HG02642 (cell line): ENCODE results near the gene GPR21.

Experiments
- ATAC-seq: cut with Tn5 transposase; IDR thresholded peaks from one replicate; pipeline ENCODE4 v1.9.1; 2021; ENCODE audit warnings: mild to moderate bottlenecking; ENCODE audit not compliant: unreplicated experiment, poor library complexity

The GPR21 gene

GRCh38 chr9:123031963-123032362, 1.5 kb upstream of the GPR21 start:
- ATAC-seq: no peak

DNA sequence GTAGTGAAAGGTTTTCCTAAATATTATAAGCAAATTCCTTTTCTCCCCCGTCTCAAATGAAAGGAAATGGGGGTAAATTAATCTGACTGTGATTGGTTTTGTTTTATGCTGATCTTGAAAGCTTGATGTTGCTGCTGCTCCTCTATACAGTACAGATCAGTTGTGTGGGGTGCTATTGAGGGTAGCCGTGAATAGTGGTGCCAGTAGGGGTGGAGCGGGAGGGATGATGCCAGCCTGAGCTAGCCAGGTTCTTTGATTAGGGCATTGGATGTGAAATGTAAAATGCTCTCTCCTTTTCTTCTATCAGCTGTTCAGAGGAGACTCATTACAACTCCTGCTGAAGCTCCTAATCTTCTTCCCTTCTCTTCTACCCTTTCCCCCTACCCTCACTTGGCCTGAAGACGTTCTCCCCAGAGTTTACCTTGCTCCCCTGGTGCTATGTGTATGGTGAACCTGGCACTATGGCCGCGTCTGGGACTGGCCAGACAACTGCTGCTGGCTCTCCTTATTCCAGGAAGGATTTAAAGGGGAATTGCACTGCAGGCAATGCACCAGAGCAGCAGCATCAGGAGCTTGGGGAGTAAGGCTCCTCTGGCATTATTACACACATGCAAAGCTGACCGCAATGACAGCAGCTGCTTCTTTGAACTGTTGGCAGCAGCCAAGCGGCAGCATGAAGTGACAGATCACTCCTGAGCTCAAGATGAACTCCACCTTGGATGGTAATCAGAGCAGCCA, 566 bp downstream of the GPR21 start:
- no peak for ATAC-seq

- no peak for ATAC-seq
Measured at GRCh38 chr9:123034881-123035510, 1.5 kb downstream of the GPR21 start.

DNA sequence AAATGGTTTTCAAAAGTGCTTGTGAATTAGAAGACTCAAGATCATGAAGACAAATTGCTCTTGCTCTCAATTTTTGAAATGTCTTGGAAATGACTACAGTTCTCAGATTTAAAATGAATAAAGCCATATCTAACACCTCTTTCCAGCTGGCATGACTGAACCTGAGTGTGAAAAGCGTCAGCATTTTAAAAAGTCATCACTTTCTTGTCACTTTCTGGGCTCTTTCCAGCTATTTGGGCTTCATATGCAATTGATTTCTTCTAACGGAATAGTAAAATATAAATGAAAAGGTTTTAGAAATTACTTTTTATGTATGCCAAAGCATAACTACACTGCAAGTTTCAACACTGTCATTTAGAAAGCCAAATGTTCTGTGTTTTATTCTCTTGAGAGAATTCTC, 2.3 kb downstream of the GPR21 start:
- no peak for ATAC-seq

- no peak for ATAC-seq
Measured at GRCh38 chr9:123036893-123037545, 3.6 kb downstream of the GPR21 start.

GRCh38 chr9:123039617-123040219, 6.3 kb downstream of the GPR21 start:
- no peak for ATAC-seq

DNA sequence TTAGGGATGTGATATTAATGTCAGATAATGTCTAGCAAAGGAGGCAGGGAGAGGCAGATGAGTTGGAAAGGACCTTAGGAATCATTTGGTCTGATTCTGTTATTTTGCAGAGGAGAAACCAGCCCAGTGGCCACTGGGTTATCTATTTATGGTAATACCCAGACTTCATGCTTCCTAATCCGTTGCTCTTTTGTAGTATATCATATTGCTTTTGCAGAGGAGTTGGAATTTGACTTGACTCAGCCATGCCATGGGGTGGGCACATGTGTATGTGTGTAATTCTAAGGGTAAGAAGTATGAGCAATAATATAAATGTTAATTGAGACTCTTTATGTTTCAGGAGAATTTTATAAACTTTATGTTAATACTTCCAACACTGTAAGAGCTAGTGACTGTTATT, 7.3 kb downstream of the GPR21 start:
- no peak for ATAC-seq

- no peak for ATAC-seq
Measured at GRCh38 chr9:123041489-123041888, 8.0 kb downstream of the GPR21 start.

- ATAC-seq: no peak
Measured at GRCh38 chr9:123043081-123043939, 9.8 kb downstream of the GPR21 start.

GRCh38 chr9:123044586-123044985, 11.1 kb downstream of the GPR21 start:
- no peak for ATAC-seq

DNA sequence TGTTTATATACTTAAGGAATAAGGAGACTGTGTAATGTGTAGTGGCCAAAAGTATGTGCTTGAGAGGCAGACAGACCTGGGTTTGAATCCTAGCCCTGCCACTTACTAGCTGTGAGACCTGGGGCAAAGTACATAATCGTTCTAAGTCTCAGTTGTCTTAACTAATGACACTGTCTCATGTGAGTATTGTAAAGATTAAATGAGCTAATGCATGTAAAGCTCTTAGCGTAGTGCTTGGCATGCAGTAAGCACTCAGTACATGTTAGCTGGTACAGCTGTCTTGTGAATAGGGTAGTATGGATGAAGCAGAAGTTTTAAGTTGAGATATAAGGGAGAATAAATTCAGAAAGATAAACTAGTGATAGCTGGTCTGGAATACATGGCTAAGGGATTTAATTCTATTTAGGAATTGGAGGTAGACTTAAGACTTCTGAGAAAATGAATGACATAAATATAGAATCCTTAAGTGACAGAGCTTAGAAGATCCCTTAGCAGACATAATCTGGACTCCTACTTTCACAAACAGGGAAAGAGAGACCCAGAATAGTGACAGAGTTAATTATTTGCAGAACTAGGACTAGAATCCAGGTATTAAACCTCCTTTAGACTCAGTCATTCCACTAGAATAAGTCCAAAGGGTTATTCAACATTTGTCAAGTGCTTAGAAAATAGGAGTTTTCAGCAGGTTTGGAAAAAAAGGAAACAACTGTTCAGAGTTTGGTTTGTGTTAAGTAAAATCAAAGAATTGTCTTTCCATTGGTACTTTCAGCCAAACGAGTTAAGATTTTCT, 13.1 kb downstream of the GPR21 start:
- ATAC-seq: no peak

- ATAC-seq: no peak
Measured at GRCh38 chr9:123048748-123049147, 15.3 kb downstream of the GPR21 start.

DNA sequence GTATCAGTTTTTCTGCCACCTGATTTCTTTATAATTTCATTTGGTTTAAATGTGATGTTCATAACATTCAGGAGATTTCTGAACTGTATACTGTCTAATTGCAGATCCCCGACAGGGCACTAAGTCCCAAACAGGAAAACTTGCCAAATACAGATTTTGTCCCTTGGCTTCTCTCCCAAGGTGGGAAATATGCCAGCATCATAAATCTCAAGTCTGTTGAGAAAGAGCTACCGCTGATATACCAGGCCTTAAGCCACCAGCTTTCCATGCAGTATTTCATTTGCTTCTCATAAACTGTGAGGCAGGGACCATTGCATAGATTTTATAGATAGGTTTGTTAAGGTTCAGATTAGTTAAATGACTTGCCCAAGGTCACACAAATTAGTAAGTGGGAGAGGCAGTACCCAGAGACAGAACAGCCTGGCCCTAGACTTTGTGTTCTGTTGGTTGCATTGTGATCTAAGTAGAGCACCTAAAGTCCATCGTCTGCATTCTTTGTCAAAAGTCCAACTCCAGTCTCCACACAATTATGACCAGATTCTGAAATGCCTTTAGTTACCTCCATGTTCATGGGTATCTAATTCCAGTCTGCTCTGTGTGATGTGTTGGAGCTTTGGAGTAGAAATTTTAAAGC, 16.2 kb downstream of the GPR21 start:
- no peak for ATAC-seq

- ATAC-seq: no peak
Measured at GRCh38 chr9:123053046-123053445, 19.6 kb downstream of the GPR21 start.

DNA sequence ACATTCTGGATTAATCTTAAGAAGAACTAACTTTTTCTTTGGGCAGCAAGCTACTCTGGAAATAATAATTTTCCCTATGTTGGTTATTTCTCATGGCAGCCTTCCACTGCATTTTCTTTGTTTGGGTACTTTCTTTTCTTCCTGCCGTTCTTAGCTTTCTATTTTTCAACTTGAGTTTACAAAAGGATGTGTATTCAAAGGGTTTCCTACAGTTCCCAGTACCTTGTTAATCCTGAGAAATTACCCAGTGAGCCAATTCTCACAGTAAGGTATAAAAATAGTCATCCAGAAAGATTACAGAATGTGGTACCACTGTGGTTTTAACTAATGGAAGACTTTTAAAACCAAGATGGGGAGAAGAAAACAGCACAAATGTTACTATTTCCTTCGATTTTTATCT, 20.2 kb downstream of the GPR21 start:
- ATAC-seq: no peak

- no peak for ATAC-seq
Measured at GRCh38 chr9:123058834-123059233, 25.4 kb downstream of the GPR21 start.

- ATAC-seq: no peak
Measured at GRCh38 chr9:123059472-123060220, 26.2 kb downstream of the GPR21 start.

GRCh38 chr9:123061216-123061615, 27.7 kb downstream of the GPR21 start:
- ATAC-seq: no peak
